PFSK-1 (cell line): Measurements from ENCODE around the gene KAZN.

Source experiments
- FOXP2 ChIP-seq: optimal IDR thresholded peaks from 2 replicates; pipeline ENCODE3; 2011; ENCODE audit warnings: borderline replicate concordance, control low read depth, inconsistent platforms; ENCODE audit not compliant: insufficient read depth; ENCODE audit errors: extremely low read length, extremely low read depth
- POLR2AphosphoS5 ChIP-seq: IDR thresholded peaks from 2 replicates; pipeline ENCODE4 v1.6.1; 2012; ENCODE audit warnings: low read depth, mild to moderate bottlenecking, control low read depth, low read length, moderate library complexity
- REST ChIP-seq, 2 experiments: IDR thresholded peaks; 2 replicates each; pipeline versions ENCODE4 v1.6.1 to v1.8.0; 2011 to 2012; ENCODE audit warnings: low read depth in 2 of 2, low read length in 2 of 2, control low read depth in 1 of 2, inconsistent platforms in 1 of 2, mild to moderate bottlenecking in 1 of 2, moderate library complexity in 1 of 2; ENCODE audit not compliant: insufficient read depth in 1 of 2
- SIN3A ChIP-seq: IDR thresholded peaks from 2 replicates; pipeline ENCODE4 v1.6.1; 2012; ENCODE audit warnings: mild to moderate bottlenecking, low read length, moderate library complexity, borderline replicate concordance; ENCODE audit not compliant: insufficient read depth
- TAF1 ChIP-seq: IDR thresholded peaks from 2 replicates; pipeline ENCODE4 v1.6.1; 2012; ENCODE audit warnings: low read length, control low read depth, borderline replicate concordance; ENCODE audit not compliant: insufficient read depth

KAZN gene

GRCh38 chr1:14851760-14852159, 253.3 kb downstream of the KAZN start:
- TF ChIP-seq FOXP2, result no peak
- no peak for TF ChIP-seq POLR2AphosphoS5
- no peak for TF ChIP-seq SIN3A

GRCh38 chr1:14852291-14852690, 253.8 kb downstream of the KAZN start:
- no peak for TF ChIP-seq SIN3A
- no peak for TF ChIP-seq POLR2AphosphoS5
- no peak for TF ChIP-seq FOXP2
- no peak for TF ChIP-seq REST (IDR thresholded peaks at IDR 0.05; ENCODE audit: insufficient read depth in 1 of 2, low read depth in 2 of 2, low read length in 2 of 2)
- TF ChIP-seq TAF1, result no peak

GRCh38 chr1:14853518-14853917, 255.0 kb downstream of the KAZN start:
- TF ChIP-seq POLR2AphosphoS5, result no peak
- TF ChIP-seq SIN3A, result no peak
- TF ChIP-seq FOXP2, result no peak
- no peak for TF ChIP-seq TAF1
- TF ChIP-seq REST (IDR thresholded peaks at IDR 0.05; ENCODE audit: insufficient read depth in 1 of 2, low read depth in 2 of 2, low read length in 2 of 2), result no peak

- TF ChIP-seq POLR2AphosphoS5 (no peak), SIN3A (no peak), REST (IDR thresholded peaks at IDR 0.05; ENCODE audit: insufficient read depth in 1 of 2, low read depth in 2 of 2, low read length in 2 of 2) (no peak), FOXP2 (no peak), TAF1 (no peak)
Observed at GRCh38 chr1:14855268-14855667, 256.8 kb downstream of the KAZN start.

GRCh38 chr1:14855801-14856200, 257.3 kb downstream of the KAZN start:
- TF ChIP-seq SIN3A, result no peak
- TF ChIP-seq TAF1, result no peak
- no peak for TF ChIP-seq REST (IDR thresholded peaks at IDR 0.05; ENCODE audit: insufficient read depth in 1 of 2, low read depth in 2 of 2, low read length in 2 of 2)
- TF ChIP-seq FOXP2, result no peak
- TF ChIP-seq POLR2AphosphoS5, result no peak
